ENCODE data around the gene KCNMB3.
"Not testable (repeated sequence)": the region's sequence is repeated elsewhere in the genome, so short reads cannot be mapped to it uniquely, and the experiment has no call there.

The KCNMB3 gene, protein sequence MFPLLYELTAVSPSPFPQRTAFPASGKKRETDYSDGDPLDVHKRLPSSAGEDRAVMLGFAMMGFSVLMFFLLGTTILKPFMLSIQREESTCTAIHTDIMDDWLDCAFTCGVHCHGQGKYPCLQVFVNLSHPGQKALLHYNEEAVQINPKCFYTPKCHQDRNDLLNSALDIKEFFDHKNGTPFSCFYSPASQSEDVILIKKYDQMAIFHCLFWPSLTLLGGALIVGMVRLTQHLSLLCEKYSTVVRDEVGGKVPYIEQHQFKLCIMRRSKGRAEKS

DNA sequence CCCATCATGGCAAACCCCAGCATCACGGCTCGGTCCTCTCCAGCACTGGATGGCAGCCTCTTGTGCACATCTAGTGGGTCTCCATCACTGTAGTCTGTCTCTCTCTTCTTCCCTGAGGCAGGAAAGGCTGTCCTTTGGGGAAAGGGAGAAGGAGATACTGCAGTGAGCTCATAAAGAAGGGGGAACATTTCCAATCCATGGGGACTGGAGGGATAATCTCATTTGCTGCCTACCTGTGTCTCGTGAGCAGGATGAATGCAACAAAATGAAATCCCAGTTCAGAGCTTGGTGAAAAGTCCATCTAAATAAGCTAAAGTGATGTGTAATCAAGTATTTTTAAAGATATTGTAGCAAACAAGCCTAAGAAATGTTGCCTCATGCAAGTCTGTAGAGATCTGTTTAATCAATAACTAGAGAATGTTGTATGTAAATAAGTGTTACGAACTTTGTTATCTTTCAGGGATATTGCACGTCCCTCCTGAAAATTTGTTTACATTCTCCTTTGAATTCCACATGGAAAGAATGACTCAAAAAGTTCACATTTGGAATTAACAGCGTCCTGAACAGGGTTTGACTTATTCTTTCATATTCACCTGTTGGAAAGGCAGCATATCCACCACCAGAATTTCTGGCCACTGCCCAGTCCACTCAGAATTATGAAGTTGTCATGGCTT is at the start of gene KCNMB3:
KCNMB3 (minus strand) TSS at position 312 of the 674 bp plus-strand sequence; CDS start at position 188, 124 bp downstream.
- DNase-seq: no peak

DNA sequence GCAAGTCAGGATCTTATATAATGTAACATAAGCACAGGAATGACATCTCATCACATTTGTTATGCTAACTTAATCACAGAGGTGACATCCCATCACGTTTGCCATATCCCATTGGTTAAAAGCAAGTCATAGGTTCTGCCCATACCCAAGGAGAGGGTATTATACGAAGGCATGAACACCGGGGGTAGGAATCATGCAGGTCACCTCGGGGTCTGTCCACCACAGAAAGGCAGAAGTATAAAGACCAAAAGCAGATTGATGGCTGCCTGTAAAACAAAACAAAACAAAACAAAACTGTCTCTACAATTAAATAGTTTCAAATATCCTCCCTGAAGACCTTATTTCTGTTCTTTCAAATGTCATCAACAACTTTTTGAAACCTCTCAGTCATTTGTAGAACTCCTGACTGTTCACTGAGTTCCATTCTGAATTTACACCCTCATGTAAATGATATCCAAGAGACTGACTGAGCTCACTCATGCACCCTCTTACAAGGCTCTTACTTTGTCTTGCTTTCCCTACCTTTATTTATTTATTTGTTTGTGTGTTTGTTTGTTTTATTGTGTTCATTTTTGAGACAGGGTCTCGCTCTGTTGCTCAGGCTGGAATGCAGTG is 49.2 kb upstream of the KCNMB3 start:
- DNase-seq: no peak

DNA sequence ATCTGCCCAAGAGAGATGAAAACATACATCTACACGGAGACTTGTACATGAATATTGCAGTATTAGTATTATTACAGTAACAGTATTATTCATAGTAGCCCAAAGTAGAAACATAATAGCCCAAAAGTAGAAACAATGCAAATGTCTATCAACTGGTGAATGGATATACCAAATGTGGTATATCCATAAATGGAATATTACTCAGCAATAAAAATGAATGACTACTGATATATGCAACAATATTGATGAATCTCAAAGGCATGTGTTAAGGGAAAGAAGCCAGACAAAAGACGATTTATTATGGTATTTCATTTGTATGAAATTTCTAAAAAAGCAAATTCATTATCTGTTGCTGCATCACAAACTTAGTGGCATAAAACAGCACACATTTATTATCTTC is 48.4 kb upstream of the KCNMB3 start:
- no peak for DNase-seq

DNA sequence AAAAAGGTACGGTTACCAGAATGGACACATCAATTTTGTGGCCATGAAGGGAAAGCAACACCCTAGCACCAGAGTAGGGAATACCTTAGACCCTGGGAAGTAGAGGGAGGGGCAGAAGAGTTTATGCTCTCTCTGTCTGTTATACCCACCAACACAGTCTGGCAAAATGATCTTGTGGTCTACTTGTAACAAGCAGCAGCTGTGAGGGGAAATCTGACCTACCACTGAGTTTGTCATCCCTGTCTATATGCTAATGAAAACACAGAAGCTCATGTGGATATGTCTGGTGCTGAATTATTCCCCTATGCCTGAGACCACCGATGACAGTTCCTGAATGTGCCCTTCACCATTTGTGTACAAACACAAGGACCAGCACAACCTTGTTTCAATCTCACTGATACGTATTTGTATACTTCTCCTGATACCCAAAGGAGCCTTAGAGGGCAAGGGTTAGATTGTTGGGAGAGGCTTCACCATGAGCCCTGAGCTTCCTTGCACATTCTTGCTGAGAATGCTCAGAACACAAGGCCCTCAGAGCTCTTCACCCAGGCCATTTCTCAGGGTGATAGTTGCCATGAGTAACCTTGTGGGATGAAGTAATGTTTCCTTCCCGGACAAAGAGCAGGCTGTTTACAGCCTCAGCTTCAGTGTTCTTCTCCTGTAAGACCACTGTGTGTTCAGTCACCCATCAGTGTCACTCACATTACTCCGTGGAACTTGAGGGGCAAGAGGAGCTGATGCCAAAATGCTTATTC is 47.2 kb upstream of the KCNMB3 start:
- no peak for DNase-seq

DNA sequence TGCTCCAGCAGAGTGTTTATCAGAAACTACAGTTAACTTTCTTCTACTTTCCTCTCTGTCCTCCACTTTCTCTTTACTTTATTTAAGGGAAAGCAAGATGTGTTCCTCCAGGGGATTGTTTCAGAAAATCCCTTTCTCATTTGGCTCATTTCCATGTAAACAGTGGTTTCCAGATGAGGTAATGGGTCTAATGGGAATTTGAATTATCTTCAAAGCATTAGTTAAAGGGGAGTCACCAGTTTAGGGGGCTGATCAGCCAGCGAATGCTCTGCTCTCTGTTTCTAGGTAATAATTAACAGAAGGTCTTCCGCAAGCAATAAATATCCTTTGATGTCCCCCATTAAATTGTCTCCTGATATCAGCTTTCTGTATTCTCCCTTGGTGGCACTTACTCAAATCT is 41.5 kb upstream of the KCNMB3 start:
- peak; percentile 72 for DNase-seq

DNA sequence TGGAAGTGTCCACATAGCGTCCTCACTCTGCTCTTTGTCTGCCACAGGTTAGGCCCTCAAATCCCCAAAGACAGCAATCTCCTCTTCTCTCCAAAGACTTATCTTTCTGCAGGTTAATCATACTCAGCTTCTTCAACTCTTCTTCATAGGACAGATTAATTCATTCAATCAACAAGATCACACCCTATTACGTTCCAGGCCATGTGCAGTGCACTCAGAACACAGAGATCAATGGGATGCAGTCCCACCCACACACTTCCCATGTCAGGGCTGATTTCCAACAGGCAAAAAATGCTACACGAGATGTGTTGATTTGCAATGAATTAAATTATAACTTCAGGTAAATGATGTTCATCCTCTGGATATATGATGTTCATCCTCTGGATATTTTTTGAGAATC is 38.4 kb upstream of the KCNMB3 start:
- DNase-seq: no peak

DNA sequence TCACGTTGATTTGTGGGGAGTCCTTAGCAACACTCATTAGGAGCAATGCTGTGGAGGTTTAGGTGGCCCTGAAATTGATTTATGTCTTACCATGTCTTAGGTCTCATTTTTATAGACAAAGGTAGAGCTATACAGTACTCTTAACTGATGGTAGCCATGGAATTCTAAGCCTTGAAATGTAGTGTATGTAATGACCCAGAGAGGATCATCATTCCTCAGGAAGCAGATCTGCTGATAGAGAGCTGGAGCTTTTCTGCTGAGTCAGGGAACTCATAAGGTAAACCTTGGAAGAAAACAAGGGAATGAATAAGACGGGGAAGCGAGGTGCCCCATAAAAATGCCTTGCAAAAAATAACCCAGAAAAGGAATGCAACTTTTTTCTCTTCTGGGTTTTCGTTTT is 37.9 kb upstream of the KCNMB3 start:
- no peak for DNase-seq

DNA sequence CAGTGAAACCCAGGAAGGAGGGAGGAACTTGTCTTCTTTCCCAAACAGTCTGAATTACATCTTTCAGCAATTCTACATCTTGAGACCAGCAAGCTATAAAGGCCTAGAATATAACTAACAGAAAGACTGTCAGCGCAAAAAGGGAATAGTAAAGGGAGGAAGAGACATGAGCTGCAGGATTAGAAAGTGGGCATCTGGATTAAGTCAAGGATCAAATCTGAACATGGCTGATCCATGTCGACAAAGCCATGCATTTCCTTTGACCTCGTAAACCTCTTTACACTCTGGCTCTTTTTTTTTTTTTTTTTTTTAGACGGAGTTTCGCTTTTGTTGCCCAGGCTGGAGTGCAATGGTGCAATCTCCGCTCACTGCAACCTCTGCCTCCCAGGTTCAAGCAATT is 35.4 kb upstream of the KCNMB3 start:
- no peak for DNase-seq

DNA sequence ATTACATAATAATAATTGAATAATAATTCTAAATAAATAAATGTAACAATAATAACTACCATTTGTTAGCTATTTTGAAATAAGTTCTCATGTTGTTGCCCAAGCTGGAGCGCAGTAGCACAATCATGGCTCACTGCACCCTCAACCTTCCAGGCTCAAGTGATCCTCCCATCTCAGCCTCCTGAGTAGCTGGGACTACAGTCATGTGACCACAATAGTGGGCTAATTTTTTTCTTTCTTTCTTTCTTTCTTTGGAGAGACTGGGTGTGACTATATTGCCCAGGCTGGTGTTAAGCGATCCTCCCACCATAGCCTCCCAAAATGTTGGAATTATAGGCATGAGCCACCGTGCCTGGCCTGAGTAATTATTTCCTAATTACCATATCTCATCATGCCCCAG is 30.9 kb upstream of the KCNMB3 start:
- no peak for DNase-seq

DNA sequence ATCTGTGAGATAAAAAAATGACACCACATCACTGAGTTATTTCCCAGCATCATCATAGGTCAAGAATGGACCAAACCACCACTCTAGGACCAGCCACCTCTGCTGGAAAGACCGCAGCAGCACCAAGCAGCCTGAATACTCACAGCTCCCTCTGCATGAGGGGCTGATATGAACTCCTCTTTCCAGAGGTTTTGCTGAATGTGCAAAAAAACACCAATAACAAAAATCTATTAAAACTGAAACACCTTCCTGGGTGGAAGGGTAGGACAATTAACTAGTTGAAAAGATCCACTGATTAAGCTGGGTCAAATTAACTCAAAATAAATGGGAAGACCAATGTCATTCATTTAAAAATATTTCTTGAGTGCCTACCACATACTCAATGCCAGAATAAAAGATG is 28.9 kb upstream of the KCNMB3 start:
- no peak for DNase-seq

DNA sequence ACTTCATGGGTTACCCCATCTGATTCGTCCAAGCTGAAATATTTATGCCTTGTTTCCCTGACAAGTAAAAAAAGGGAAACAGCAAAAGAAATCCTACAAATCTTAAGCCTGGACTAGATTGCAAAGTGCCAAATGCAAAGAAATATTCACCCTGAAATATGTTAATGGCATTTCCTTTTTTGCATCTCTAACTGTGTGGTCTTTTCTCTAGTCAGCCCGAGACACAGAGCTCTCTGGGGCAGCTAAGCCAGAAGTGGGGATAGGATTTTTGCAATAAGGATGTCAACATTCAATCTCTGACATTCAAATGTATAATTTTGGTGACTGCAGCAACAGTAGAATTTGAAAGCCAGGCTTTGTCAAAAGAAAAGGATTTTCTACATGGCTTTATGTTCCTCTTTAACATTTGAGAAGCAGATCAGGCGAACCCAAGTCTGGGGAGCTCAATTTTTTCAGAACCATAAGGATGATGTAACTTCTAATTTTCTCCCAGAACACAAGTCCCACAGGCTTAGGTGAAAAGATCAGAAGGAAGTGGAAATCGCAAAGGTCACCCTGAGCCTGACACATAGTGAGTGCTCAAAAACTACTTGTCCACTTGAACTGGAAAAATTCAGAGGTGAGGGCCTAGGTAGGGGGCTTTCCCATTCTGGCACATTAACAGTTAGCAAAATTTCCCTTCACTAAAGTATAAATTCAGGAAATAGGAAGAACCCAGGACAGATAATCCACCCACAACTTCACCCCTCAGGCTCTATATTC is 28.2 kb upstream of the KCNMB3 start:
- DNase-seq: no peak

DNA sequence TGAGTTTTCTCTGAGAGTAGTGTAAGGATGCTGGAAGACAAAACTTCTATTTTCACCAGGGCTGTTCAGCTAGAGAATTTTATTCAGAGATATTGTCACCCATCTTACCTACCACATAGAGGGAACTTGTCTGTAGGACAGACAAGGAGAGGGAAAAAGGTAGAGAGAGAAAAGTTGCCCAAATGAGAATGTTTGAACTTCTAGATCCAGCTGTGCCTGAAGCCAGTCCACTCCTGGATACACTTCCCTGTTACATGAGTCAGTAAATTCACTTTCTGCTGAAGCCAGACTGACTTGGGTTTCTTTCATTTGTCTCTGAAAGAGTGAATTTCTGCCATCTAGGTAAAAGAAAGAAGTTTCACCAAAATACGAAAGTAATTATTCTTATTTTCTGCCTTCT is 27.2 kb upstream of the KCNMB3 start:
- no peak for DNase-seq

DNA sequence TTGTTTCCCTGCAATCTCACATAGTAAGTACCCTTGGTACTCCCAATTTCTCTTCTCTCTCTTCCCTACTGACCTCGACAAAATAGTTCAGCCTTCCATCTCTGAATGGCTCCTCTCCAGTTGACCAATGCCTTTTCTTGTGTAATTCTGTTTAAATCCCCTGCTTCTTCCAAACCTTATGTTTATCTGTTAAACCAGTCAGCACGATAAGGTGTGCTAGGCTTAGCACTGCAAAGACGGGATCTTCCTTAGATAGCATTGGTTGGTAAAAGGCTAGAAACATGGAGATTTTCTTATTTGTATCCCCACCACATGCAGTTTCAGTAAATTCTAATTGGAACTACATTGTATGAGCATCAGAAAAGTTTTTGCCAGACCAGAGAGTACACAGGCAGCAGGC is 25.8 kb upstream of the KCNMB3 start:
- no peak for DNase-seq

DNA sequence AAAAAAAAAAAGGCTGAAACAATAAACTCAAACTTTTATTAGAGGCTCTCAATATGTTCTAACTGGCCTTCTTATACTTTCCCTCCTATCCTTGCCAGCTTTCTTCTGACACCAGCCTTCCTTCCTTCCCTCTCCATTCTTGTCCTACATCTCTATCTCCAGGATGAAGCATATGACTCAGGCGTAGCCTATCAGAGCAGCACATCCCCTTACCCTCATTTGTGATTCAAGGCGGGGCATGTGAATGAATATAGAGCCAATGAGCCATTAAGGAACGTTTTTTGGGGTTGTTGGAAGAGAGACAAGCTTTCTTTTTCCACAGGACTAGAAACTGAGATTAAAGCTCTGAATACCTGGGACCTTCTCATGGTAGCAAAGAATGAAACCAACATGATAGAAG is 25.1 kb upstream of the KCNMB3 start:
- no peak for DNase-seq

DNA sequence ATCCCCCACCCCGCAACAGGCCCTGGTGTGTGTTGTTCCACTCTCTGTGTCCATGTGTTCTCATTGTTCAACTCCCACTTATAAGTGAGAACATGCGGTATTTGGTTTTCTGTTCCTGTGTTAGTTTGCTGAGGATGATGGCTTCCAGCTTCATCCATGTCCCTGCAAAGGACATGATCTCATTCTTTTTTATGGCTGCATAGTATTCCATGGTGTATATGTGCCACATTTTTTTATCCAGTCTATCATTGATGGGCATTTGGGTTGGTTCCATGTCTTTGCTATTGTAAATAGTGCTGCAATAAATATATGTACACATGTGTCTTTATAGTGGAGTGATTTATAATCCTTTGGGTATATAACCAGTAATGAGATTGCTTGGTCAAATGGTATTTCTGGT is 23.5 kb upstream of the KCNMB3 start:
- DNase-seq: not testable (repeated sequence)

DNA sequence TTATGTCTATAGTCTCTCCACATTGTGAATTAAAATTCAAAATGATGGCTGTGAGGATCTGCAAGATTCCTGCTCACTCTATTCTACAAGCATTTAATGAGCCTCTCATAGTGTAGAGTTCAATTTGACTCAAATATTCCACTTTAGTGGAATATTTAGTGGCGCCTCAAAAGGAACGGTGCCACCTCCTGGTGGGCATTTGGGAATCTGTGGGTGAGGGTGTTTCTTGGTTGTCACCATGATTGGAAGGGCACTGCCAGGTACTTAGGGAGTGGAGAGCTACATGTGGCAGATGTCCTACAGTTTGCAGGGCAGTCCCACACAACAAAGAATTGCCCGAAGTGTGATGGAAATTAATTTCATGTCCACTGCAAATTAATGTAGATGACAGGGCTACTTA is 21.5 kb upstream of the KCNMB3 start:
- peak; percentile 54 for DNase-seq

DNA sequence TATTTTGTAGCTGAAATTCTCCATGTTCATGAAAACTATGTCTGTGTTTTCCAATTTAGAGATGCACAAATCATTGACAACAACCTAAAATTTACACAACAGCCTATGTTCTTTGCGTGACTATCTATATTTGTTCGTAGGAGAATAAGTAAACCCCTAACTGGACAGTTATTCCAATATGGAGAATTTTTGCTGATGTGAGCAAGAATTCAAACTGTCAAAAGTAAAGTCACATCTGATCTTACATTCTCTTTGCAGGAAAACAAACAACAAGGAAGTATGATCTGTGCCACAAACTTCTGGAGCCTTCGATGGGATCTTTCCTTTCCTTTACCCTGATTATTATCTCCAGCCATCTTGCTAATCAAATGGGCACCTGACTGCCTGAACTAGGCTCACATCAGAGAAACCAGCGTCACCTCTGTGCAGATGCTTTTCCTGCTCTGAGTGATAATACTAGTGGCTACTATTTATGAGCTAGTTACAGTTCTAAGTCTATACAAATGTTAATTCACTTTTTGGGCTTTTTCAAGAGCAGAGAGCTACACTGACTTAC is 18.3 kb upstream of the KCNMB3 start:
- no peak for DNase-seq

DNA sequence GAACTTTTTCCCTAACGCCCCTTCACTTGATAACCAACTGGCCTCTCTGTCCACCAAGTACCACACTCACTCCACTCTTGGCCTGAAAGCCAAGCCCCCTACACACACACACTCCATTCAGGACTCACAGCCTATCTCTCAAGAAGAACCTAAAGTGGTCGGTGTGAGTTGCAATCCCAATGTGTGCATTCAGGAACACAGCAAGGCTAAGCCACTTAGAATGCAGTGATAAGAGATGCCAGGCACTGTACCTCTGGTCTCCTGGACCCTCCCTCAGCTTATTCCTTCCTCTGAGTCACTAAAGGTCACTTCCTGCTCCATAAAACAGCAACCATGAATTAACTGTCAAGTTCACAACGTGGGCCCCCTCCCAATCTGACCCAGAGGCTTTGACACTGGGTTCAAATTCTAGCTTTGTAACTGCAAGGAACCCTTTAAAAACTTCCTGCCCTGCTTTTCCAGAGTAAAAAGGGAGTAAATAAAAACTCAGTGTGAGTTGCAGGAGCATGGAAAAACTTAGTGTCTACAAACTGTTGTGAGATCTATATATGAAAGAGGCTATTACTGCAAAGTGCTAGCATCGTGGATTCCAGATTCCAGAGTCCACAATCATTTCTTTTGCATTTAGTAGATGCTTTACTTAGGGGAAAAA is 17.6 kb upstream of the KCNMB3 start:
- DNase-seq: peak; percentile 19

DNA sequence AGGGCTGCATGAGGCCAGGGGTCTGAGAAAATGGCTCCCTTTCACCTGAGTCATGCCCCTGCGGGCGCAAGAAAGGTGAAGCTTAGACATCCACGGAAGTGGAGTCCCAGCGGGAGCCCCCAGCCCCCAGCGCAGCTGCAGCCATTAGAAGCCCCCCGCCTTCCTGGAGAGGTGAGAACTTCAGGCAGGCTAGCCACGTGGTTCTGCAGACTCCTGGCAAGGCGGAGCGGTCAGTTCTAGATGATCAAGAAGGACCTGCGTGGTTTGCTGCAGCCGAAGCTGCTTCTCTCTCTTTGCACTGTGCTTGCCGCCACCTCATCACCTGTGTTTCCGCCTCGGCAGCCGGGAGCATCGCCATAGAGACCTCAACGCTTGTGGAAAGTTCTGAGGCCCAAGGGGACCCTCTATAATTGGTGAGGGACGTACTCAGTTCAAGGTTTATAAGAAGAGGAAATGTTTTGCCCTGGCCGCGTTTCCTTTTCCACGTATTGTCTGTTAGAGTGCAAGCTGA is 15.8 kb upstream of the KCNMB3 start:
- peak; percentile 85 for DNase-seq

DNA sequence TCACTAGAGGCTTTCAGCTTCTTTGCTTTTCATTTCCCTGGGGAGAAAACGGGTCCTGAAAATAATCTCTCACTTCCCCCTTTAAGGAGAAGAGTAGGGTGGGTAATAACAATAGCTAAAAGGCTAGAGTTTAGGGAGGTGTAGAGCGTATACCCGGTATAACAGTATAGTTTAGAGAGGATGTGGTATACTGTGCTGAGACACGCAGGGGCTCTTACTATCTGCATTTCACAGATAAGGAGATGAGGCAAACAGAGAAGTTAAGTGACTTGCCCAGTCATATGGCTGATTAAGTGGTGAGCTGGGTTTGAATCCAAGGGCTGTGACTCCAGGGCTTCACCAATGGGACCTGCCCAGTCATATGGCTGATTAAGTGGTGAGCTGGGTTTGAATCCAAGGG is 15.0 kb upstream of the KCNMB3 start:
- DNase-seq: no peak

DNA sequence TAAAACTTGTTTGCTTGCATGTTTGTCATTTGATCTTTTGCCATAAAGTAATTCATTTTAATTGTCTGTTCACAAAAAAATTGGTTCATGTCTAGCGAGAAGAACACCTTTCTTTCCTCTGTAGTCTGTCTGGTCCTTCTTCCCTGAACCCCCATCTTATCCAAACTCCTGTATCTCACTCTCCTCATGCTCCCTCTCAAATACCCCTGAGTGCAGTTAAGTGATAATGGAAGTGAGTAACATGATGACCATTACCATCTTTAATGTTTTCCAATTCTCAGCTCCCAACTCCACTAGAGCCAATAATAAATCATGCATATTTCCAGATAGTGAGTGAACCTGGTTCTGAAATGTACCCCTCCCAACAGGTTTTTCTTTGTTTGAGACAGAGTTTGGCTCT is 14.2 kb upstream of the KCNMB3 start:
- DNase-seq: peak; percentile 24

DNA sequence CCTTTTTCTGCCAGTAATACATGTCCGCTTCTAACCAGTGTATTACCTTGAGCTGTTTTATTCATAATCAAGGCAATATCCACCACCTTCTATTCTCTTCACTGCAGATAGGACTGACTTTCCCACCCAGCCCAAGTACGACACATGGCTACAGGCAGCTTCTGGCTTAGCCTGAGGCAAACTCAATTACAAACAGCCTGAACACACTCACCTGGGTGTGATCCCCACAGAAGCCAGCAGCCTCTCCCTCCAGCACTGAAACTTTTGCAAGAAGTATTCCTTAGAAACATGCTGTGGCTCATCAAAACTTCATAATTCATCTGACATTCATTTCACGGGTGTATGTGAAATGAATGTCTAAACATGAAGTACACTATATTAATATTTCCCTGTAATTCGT is 13.5 kb upstream of the KCNMB3 start:
- DNase-seq: peak; percentile 36

Measured in NCI-H69 (cell line).